Activated naive CD4-positive, alpha-beta T cell treated with anti-CD3 and anti-CD28 coated beads, Interleukin-2, amount 50 U/mL, for 72 hours (primary cell): Measurements from ENCODE around the gene NACC2. TPM values are rescaled to one million over a fixed set of nuclear protein-coding genes. Genes with fewer than 3 reads are reported as not detected.

Experiments used
- ATAC-seq, 2 donors: fragments of 150-1000 bp; cut with Tn5 transposase; 2 replicates each; pipeline ENCODE4 v1.10.0; 2021; ENCODE audit warnings: mild to moderate bottlenecking in 2 of 2, moderate library complexity in 2 of 2
- DNase-seq, 2 donors: peaks; one replicate each; pipeline ENCODE4 v3.0.0; 2021 to 2022; ENCODE audit warnings: low spot score in 2 of 2
- H3K27ac Mint-ChIP-seq, 2 donors: one replicate each; pipeline ENCODE4 v1.8.0; 2022; ENCODE audit warnings: mild to moderate bottlenecking in 2 of 2, mixed read lengths in 2 of 2
- H3K36me3 Mint-ChIP-seq, 2 donors: one replicate each; pipeline ENCODE4 v1.8.0; 2022; ENCODE audit warnings: mixed read lengths in 2 of 2
- H3K9me3 Mint-ChIP-seq, 2 donors: one replicate each; pipeline ENCODE4 v1.8.0; 2022; ENCODE audit warnings: mixed read lengths in 2 of 2
- total RNA-seq, 2 donors: library from RNA; stranded (reverse); gene quantifications; one replicate each; pipeline ENCODE4 v1.2.3, GENCODE V29; 2022

Gene NACC2
- total RNA-seq, 2 donors from 2014 or later = 4.5 to 10.0 TPM

- DNase-seq (no peak), ATAC-seq (no peak)
- Mint-ChIP-seq H3K27ac (peak overlapping the region; percentile 29 to 42), H3K36me3 (no peaks in the 10 kb centered on the region), H3K9me3 (peaks cover 0 to 5% of the 10 kb centered on the region in 2 donors)
These were observed 73.0 kb downstream of the NACC2 start for GRCh38 chr9:136021872-136022681.

- Mint-ChIP-seq H3K36me3 (no peaks in the 10 kb centered on the region), H3K27ac (peak overlapping the region in 1 of 2 donors; percentile 42), H3K9me3 (peaks cover 0 to 1% of the 10 kb centered on the region in 2 donors)
- DNase-seq (no peak), ATAC-seq (no peak)
These were observed 73.8 kb downstream of the NACC2 start for GRCh38 chr9:136021171-136021871.

DNA sequence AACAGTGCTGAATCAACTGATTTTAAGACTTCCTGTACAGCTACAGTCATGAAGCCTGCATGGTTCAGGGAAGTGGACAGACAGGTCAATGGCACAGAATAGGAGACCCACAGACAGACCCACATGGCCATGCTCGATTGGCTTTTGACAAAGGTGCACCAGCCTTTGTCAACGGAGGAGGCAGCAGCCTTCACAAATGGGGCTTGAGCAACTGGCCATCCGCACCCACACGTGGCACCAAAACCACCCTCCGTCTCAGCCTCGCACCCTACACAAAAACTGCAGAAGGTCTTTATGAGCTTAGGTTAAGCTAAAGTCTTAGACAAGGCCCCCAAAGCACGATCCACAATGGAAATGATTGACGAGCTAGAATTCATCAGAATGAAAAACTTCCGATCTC is 74.4 kb downstream of the NACC2 start:
- DNase-seq = no peak
- H3K36me3 Mint-ChIP-seq = no peaks in the 10 kb centered on the region
- H3K9me3 Mint-ChIP-seq = no peaks in the 10 kb centered on the region
- H3K27ac Mint-ChIP-seq = no peak overlapping the region
- no peak for ATAC-seq

- DNase-seq = no peak
- H3K27ac Mint-ChIP-seq = no peak overlapping the region
- ATAC-seq = no peak
- no peaks in the 10 kb centered on the region for H3K9me3 Mint-ChIP-seq
- no peaks in the 10 kb centered on the region for H3K36me3 Mint-ChIP-seq
These were observed 74.9 kb downstream of the NACC2 start for GRCh38 chr9:136020206-136020605.

DNA sequence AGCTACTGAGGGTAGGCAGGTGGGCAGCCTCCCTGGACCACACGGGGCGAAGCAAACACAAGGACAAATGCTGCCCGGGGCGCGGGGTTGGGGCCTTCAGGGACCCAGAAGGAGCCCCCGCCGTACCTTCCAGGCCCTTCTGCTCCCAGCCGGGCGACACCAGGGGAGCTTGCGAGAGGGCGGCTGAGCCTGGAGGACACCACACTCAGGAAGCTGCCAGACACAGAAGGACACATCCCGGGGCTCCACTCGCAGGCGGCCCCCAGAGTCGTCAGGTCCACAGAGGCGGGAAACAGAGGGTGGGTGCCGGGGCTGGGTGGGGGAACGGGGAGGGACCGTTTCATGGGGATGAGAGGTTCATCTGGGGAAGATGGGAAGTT is 75.4 kb downstream of the NACC2 start:
- H3K9me3 Mint-ChIP-seq = no peaks in the 10 kb centered on the region

GRCh38 chr9:136019041-136019680 is 75.9 kb downstream of the NACC2 start:
- H3K27ac Mint-ChIP-seq = no peak overlapping the region
- H3K9me3 Mint-ChIP-seq = no peaks in the 10 kb centered on the region
- no peaks in the 10 kb centered on the region for H3K36me3 Mint-ChIP-seq
- no peak for DNase-seq
- ATAC-seq = no peak

More for the DNA sequence above, 75.4 kb downstream of the NACC2 start:
- DNase-seq (no peak), ATAC-seq (no peak)
- Mint-ChIP-seq H3K36me3 (no peaks in the 10 kb centered on the region), H3K27ac (no peak overlapping the region)

DNA sequence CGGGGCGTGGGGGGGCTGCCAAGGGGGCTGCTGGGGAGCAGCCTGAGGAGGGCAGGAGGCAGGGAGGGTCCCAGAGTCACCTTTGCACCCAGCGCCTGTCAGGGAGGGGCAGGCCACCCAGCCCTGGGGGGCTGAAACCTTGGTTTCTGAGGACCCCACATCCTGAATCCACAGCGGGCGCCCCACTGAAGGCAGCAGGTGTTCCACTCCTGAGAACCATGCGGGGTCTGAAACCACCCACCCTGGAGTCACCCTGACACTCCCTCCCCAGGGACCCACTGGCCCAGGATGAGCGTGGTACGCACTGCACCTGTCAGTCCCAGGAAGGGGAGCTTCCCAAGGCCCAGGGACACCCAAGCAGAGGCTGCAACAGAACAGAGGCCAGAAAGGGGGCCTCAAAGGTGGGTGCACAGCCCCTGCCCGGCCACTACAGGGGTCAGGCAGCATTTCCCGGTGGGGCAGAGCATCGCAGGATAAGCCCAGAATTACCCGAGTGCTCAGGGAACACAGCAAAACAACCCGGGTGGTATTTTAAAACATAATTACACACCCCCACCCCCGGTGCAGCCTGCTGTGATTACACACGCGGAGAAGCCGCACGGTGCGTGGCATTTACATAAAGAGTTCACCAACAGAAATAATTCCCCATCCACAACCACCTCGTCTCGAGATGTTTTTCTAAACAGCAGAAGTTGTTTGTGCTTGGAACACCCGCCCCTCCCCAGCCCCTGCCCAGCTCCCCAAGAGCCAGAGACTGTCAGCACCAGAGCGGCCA is 76.6 kb downstream of the NACC2 start:
- Mint-ChIP-seq H3K36me3 (no peaks in the 10 kb centered on the region), H3K9me3 (no peaks in the 10 kb centered on the region), H3K27ac (no peak overlapping the region)
- no peak for DNase-seq
- no peak for ATAC-seq

DNA sequence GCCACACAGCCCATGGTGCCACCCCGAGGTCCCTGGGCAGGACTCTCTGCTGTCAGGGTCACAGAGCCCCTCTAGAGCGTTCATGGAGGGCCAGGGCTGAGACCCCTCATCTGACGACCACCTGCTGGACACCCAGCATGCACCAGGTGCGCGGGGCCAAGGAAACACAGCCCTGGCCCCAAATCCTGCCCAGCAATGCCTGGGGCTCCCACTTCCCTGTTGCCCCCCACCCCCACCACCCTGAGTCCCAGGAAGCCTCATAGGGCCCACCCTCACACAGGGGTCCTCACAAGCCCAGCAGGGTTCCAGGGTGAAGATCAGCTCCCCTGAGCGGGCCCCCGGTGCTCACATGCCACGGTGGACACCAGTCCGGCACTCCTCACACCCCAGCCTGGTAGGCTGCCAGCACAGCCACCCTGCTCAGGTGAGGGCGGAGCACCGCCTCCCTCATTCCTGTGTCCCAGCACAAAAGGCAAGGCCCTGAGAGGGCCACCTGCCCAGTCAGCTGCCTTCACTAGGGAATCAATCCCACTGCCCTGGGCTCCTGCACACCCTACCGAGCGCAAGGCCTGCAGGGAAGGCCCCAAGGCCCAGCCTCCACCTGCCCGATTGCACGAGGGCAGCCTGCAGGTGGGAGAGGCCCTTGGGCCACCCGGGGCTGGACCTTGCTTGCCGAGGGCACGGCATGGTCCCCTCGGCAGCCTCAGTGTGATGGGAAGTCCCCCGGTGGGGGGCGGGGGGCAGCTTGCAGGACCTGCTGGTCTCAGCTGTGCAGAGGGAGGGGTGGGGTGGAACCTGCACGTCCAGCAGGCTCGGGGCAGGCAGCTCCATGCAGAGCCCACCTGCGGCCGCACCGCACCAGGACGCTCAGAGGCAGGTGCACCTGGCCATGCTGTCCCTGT is 77.5 kb downstream of the NACC2 start:
- DNase-seq = peak in 1 of 2 donors; percentile 30
- H3K27ac Mint-ChIP-seq = no peak overlapping the region
- no peaks in the 10 kb centered on the region for H3K9me3 Mint-ChIP-seq
- H3K36me3 Mint-ChIP-seq = no peaks in the 10 kb centered on the region
- no peak for ATAC-seq

- no peak for ATAC-seq
- no peak overlapping the region for H3K27ac Mint-ChIP-seq
- peak in 1 of 2 donors; percentile 52 for DNase-seq
- no peaks in the 10 kb centered on the region for H3K36me3 Mint-ChIP-seq
- no peaks in the 10 kb centered on the region for H3K9me3 Mint-ChIP-seq
These were observed 78.4 kb downstream of the NACC2 start for GRCh38 chr9:136016572-136017288.

DNA sequence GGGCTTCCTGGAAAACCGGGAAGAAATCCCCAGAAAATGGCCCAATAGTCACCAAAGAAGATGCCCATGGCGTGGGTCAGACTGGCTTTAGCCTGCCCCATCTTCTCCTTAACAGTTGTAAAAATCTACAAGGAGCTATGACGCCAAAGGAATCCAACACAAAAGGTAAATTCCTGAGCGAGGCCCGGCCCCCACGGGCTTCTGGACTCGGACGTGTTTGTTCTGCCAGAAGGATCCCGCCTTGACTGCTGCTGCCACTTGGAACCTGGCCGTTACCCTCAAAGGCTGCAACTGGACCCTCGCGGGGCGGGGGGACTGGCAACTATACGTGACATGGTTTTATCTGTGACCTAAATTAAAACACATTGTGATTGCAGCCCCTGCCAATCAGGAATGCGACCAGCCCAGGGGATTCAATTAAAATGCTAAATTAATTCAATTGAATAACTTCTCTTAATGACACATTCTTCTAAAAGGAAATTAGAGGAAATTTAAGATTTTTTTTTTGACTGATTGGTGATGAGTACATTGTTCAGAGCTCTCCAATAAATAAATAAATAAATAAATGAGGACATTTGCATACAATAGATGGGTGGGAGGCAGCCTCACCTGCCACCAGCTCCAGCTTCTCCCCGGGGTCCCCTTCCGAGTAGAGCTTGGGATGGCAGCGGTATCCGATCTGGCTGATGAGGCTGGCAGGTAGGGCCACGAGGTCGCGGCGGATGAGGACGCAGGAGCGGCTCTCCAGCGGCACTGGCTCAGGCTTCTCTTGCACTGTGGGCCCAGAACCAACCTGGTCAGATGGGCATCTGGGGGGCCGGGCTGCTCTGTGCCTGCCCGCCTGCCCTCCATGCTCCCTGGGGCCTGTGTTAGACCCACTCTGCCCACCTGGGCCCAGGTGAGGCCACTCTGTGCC is 79.2 kb downstream of the NACC2 start:
- Mint-ChIP-seq H3K9me3 (no peaks in the 10 kb centered on the region), H3K27ac (no peak overlapping the region), H3K36me3 (no peaks in the 10 kb centered on the region)
- no peak for ATAC-seq
- DNase-seq = peak in 1 of 2 donors; percentile 43

GRCh38 chr9:136014924-136015633 is 80.0 kb downstream of the NACC2 start:
- Mint-ChIP-seq H3K9me3 (no peaks in the 10 kb centered on the region), H3K36me3 (no peaks in the 10 kb centered on the region)

DNA sequence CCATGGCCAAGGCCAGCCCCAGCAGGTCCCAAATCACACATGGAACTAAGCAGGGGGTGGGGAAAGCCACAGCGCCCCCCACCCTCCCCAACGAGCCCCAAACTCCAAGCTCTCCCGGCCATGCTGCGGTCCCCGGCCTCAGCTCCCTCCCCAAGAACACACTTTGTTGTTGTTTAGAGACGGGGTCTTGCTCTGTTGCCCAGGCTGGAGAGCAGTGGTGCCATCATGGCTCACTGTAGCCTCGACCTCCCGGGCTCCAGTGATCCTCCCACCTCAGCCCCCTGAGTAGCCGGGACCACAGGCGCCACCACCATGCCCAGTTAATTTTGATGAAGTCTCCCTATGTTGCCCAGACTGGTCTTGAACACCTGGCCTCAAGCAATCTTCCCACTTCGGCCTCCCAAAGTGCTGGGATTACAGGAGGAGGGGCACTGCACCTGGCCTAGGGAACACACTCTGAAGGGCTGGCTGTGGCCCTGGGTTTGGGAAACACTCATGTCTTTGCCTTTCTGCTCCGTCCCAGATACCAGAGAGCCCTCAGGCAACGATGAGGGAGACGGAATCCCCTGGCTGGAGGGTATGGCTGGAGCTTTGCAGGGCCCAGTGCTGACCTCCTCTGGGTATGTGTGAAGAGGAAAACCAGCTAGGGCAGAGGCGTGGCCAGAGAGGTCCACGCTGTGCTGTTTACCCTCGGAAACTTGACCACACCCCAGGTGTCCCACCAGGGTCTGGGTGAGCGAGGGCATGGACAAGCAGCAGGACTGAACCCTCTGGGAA is 80.8 kb downstream of the NACC2 start:
- no peaks in the 10 kb centered on the region for H3K36me3 Mint-ChIP-seq

More at GRCh38 chr9:136014924-136015633, 80.0 kb downstream of the NACC2 start:
- H3K27ac Mint-ChIP-seq = no peak overlapping the region
- DNase-seq = peak in 1 of 2 donors; percentile 18
- ATAC-seq = no peak

DNA sequence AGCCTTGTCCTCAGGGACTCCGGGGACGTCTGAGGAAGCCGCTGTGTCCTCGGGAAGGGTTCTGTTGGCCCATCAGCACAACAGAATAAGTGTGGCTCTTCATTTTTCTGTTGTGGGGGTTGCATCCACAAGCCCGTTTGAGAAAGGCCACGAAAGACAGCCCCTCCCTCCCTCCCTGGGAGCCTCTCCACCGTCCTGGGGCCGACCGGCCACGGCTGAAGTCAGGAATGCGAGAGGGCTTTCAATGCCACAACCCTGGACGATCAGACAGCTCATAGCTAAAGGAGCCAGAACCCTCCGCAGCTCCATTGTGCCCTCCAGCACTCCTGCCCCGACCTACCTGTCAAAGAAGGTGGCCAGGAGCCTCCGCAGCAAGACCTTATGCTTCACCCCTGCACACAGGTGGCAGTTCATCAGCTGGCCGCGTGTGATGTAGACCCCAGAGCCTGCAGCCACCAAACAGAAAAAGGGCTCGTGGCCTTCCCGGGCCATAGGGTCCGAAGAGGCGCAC is 81.5 kb downstream of the NACC2 start:
- Mint-ChIP-seq H3K36me3 (no peaks in the 10 kb centered on the region), H3K9me3 (no peaks in the 10 kb centered on the region), H3K27ac (no peak overlapping the region)
- DNase-seq = no peak
- ATAC-seq = no peak

More for the DNA sequence above, 80.8 kb downstream of the NACC2 start:
- ATAC-seq (no peak), DNase-seq (no peak)
- H3K27ac Mint-ChIP-seq = no peak overlapping the region
- H3K9me3 Mint-ChIP-seq = no peaks in the 10 kb centered on the region
